Memory B cell (primary cell): Measurements from ENCODE around the gene ODR4.
A peak's percentile ranks its signal among the peaks of the same experiment; 100 is the strongest.
"Not testable (repeated sequence)": the region's sequence is repeated elsewhere in the genome, so short reads cannot be mapped to it uniquely, and the experiment has no call there.

ENCODE experiments used
- ATAC-seq: fragments of 150-1000 bp; cut with Tn5 transposase; 2 replicates; pipeline ENCODE4 v1.10.0; 2021; ENCODE audit warnings: low read depth, mild to moderate bottlenecking, moderate library complexity
- DNase-seq, 2 donors: peaks; one replicate each; pipeline ENCODE4 v3.0.0; 2022; ENCODE audit warnings: low spot score in 2 of 2
- H3K27ac Mint-ChIP-seq: one replicate; pipeline ENCODE4 v1.8.0; 2022; ENCODE audit warnings: mild to moderate bottlenecking, moderate library complexity, mixed read lengths
- H3K27me3 Mint-ChIP-seq: one replicate; pipeline ENCODE4 v1.8.0; 2022; ENCODE audit warnings: mixed read lengths
- H3K36me3 Mint-ChIP-seq: one replicate; pipeline ENCODE4 v1.8.0; 2022; ENCODE audit warnings: mild to moderate bottlenecking, mixed read lengths
- H3K4me1 Mint-ChIP-seq: one replicate; pipeline ENCODE4 v1.8.0; 2022; ENCODE audit warnings: mixed read lengths
- H3K4me3 Mint-ChIP-seq: one replicate; pipeline ENCODE4 v1.8.0; 2022; ENCODE audit warnings: mild to moderate bottlenecking, moderate library complexity, mixed read lengths
- H3K9me3 Mint-ChIP-seq: one replicate; pipeline ENCODE4 v1.8.0; 2022; ENCODE audit warnings: mixed read lengths

The ODR4 gene

DNA sequence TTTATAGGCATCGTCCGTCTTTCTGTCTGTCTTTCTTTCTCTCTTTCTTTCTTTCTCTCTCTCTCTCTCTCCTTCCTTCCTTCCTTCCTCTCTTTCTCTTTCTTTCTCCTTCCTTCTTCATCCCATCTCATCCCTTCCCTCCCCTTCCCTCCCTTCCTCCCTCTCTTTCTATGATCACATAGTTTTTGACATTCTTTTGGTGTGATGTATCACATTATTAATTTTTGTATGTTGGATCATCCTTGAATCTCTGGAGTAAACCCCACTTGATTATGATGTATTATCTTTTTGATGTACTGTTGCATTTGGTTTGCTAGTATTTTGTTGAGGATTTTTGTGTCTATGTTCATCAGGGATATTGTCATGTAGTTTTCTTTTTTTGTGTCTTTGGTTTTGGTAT, 25.8 kb downstream of the ODR4 start:
- H3K36me3 Mint-ChIP-seq: peaks cover 20% of the 10 kb centered on the region
- H3K9me3 Mint-ChIP-seq, H3K27me3 Mint-ChIP-seq, H3K4me1 Mint-ChIP-seq, H3K4me3 Mint-ChIP-seq, DNase-seq, ATAC-seq: not testable (repeated sequence)
- H3K27ac Mint-ChIP-seq: peak overlapping the region; percentile 5

DNA sequence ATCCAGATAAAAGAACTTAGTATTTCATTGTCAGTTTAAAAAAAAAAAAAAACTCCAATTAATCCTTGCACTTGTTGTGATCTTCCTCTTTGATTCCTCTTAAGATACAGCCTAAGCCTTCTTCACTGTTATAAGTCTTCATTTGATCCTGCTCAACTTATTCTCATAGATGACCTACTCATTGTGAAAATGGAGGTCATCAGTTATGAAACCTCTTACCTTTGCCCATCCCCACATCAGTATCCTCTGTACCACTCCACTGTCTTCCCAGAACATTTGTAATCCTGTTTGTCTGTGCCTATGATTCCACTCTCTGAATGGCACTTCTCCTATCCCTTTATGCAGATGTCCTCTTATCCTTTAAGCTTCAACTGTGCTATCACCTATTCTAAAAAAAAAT, 28.0 kb downstream of the ODR4 start:
- H3K9me3 Mint-ChIP-seq: no peaks in the 10 kb centered on the region
- DNase-seq: no peak
- H3K27ac Mint-ChIP-seq: no peak overlapping the region
- H3K27me3 Mint-ChIP-seq: no peaks in the 10 kb centered on the region
- no peak for ATAC-seq
- H3K4me3 Mint-ChIP-seq: no peak overlapping the region
- no peaks in the 10 kb centered on the region for H3K4me1 Mint-ChIP-seq
- peaks cover 25% of the 10 kb centered on the region for H3K36me3 Mint-ChIP-seq

DNA sequence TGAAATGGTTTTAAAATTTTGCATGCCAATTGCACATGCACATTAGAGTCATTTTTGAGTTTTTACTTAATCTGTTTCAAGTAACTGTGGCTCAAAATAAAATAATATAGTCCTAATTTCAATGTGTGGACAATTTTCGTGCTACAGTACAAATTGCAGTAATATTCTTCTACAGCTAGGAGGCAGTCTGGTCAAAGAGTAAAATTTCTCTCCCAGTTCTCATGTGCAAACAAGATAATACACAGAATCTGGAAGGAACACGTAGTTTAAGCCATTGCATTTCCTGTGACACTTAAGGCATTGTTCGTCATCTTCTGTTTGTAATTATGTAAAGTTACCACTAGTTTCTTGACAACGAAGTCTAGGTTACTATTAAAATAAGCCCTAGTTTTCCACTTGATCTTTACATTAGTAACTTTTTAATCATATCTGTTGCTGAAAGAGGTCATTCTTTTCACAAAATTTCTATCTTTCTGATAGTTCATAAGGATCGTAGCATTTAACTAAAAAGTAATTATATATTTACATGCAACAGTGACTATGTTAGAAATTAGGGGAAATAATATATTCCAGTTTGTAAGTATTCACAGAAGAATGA, 28.9 kb downstream of the ODR4 start:
- Mint-ChIP-seq H3K9me3 (no peaks in the 10 kb centered on the region), H3K4me3 (no peak overlapping the region), H3K36me3 (peaks cover 25% of the 10 kb centered on the region), H3K4me1 (no peaks in the 10 kb centered on the region), H3K27me3 (no peaks in the 10 kb centered on the region), H3K27ac (no peak overlapping the region)
- no peak for ATAC-seq
- DNase-seq: peak in 1 of 2 donors; percentile 14

DNA sequence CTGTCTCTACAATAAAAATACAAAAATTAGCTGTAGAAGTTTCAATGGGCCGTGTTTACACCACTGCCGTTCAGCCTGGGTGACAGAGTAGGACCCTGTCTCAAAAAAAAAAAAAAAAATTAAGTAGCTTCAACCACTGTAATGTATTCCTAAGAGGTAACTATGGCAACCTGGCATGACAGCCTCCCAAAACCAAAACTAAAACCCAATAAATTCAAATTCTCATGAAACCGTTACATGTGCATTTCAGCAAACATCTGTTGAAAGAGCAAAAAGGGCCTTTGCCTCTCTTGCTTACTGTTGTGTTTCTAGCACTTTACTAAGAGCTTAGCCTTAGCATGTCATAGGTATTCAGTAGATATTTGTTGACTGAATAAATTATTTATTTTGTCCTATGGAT, 33.5 kb downstream of the ODR4 start:
- ATAC-seq: peak; percentile 22
- Mint-ChIP-seq H3K9me3 (no peaks in the 10 kb centered on the region), H3K27ac (no peak overlapping the region), H3K27me3 (no peaks in the 10 kb centered on the region), H3K4me3 (no peak overlapping the region), H3K4me1 (no peaks in the 10 kb centered on the region), H3K36me3 (peaks cover 14% of the 10 kb centered on the region)
- no peak for DNase-seq

DNA sequence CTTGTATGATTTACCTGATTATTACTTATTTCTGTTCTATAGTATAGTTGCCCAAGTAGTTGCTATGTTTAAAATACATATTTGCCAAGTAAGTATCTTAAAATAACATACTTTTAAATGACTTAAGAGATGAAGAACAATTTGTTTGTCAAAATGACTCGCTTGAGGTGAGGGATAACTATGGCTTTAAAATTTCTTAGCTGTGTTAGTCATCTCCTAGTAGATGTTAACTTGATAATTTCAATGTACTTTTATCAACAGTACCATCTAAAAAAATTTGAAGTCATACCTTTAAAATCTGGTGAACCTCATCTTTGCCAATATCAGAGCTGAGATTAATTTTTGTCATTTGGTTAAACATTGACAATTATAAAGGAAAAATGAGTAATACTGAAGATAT, 37.7 kb downstream of the ODR4 start:
- Mint-ChIP-seq H3K27me3 (no peaks in the 10 kb centered on the region), H3K4me1 (no peaks in the 10 kb centered on the region), H3K27ac (no peak overlapping the region), H3K9me3 (no peaks in the 10 kb centered on the region), H3K36me3 (peaks cover 2% of the 10 kb centered on the region), H3K4me3 (no peak overlapping the region)
- no peak for DNase-seq
- no peak for ATAC-seq

DNA sequence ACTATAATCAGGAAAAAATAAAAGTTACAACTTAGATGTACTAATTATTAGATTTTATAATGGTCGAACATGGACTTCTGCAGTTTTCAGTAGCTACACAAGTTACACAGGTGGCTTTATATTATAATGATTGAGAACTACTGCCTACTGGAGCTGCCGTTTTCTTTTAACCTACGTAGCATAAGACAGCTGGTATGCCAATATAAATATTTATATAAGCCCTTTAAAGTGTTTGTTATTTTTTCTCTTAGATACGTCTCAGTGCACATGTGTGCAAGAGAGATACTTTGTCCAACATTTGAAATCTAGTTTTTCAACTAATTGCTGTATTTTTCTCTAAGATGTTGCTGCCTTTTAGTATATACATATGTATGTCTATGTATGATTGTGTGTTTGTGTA, 42.9 kb downstream of the ODR4 start:
- Mint-ChIP-seq H3K27ac (no peak overlapping the region), H3K36me3 (peaks cover 11% of the 10 kb centered on the region), H3K9me3 (no peaks in the 10 kb centered on the region), H3K4me1 (no peaks in the 10 kb centered on the region), H3K27me3 (no peaks in the 10 kb centered on the region), H3K4me3 (no peak overlapping the region)
- DNase-seq (no peak), ATAC-seq (no peak)

- Mint-ChIP-seq H3K36me3 (peaks cover 9% of the 10 kb centered on the region), H3K27me3 (no peaks in the 10 kb centered on the region), H3K27ac (no peak overlapping the region), H3K4me1 (no peaks in the 10 kb centered on the region), H3K9me3 (no peaks in the 10 kb centered on the region), H3K4me3 (no peak overlapping the region)
- no peak for ATAC-seq
- DNase-seq: no peak
These were observed 44.7 kb downstream of the ODR4 start for GRCh38 chr1:186420311-186420710.

- no peak overlapping the region for H3K4me3 Mint-ChIP-seq
- no peak overlapping the region for H3K27ac Mint-ChIP-seq
- no peaks in the 10 kb centered on the region for H3K27me3 Mint-ChIP-seq
- ATAC-seq: no peak
- H3K36me3 Mint-ChIP-seq: peaks cover 9% of the 10 kb centered on the region
- DNase-seq: no peak
- no peaks in the 10 kb centered on the region for H3K9me3 Mint-ChIP-seq
- no peaks in the 10 kb centered on the region for H3K4me1 Mint-ChIP-seq
These were observed 45.3 kb downstream of the ODR4 start for GRCh38 chr1:186420923-186421322.

GRCh38 chr1:186421446-186421845, 45.8 kb downstream of the ODR4 start:
- DNase-seq (no peak), ATAC-seq (no peak)
- no peaks in the 10 kb centered on the region for H3K9me3 Mint-ChIP-seq
- H3K27me3 Mint-ChIP-seq: no peaks in the 10 kb centered on the region
- H3K4me1 Mint-ChIP-seq: no peaks in the 10 kb centered on the region
- H3K36me3 Mint-ChIP-seq: peaks cover 11% of the 10 kb centered on the region
- H3K27ac Mint-ChIP-seq: no peak overlapping the region
- H3K4me3 Mint-ChIP-seq: no peak overlapping the region

DNA sequence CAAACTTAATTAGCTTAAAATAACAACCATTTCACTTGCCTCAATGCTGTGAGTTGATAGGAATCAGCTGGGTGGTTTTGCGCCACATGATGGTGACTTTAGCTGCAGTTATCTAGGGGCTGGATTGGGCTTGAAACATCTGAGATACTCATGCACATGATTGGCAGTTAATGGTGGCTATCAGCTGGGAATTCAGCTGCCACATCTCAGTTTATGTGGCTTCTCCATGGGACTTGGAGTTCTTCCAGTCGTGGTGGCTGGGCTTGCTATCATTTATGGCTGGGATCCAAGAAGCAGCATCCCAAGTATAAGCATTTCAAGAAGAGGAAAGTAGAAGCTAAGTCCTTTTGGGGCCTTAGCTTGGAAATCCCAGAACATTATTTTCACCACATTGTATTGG, 48.9 kb downstream of the ODR4 start:
- Mint-ChIP-seq H3K4me1 (no peaks in the 10 kb centered on the region), H3K27ac (no peak overlapping the region), H3K27me3 (no peaks in the 10 kb centered on the region), H3K9me3 (no peaks in the 10 kb centered on the region), H3K4me3 (no peak overlapping the region), H3K36me3 (peaks cover 12% of the 10 kb centered on the region)
- ATAC-seq (no peak), DNase-seq (no peak)

GRCh38 chr1:186426118-186426517, 50.5 kb downstream of the ODR4 start:
- Mint-ChIP-seq H3K4me3 (no peak overlapping the region), H3K4me1 (no peaks in the 10 kb centered on the region), H3K9me3 (no peaks in the 10 kb centered on the region), H3K27ac (no peak overlapping the region), H3K36me3 (peaks cover 11% of the 10 kb centered on the region), H3K27me3 (no peaks in the 10 kb centered on the region)
- DNase-seq (no peak), ATAC-seq (no peak)

DNA sequence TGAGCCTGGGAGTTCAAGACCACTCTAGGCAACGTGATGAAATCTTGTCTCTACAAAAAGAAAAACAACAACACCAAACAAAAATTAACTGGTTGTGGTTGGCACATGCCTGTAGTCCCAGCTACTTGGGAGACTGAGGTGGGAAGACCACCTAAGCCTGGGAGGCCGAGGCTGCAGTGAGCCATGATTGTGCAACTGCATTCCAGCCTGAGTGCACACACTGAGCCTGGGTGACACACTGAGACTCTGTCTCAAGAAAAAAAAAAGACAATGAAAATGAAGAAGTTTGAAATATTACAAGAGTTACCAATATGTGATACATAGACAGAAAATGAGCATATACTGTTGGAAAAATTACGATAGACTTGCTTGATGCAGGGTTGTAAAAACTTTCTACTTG, 53.4 kb downstream of the ODR4 start:
- DNase-seq (no peak), ATAC-seq (no peak)
- no peaks in the 10 kb centered on the region for H3K9me3 Mint-ChIP-seq
- H3K4me3 Mint-ChIP-seq: no peak overlapping the region
- no peaks in the 10 kb centered on the region for H3K4me1 Mint-ChIP-seq
- H3K27ac Mint-ChIP-seq: no peak overlapping the region
- peaks cover 11% of the 10 kb centered on the region for H3K36me3 Mint-ChIP-seq
- no peaks in the 10 kb centered on the region for H3K27me3 Mint-ChIP-seq

DNA sequence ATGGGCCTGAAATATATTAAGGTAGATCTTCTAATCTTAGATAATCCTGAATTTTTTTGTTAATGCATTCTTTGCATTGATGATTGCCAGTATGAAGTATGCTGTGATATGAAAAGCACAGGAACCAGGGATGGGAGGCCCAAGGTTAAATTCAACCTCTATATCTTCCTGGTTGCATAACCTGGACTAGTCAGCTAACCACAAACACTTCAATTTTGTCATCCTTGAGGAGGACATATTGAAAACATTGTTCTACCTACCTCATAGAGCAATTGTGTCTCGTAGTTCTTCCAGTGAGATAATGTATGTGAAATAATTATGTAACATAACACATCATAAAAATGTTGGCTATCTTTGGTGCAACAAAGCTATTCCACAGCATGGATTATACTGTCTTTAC, 59.7 kb downstream of the ODR4 start:
- no peak for ATAC-seq
- no peak overlapping the region for H3K4me3 Mint-ChIP-seq
- H3K27ac Mint-ChIP-seq: no peak overlapping the region

DNA sequence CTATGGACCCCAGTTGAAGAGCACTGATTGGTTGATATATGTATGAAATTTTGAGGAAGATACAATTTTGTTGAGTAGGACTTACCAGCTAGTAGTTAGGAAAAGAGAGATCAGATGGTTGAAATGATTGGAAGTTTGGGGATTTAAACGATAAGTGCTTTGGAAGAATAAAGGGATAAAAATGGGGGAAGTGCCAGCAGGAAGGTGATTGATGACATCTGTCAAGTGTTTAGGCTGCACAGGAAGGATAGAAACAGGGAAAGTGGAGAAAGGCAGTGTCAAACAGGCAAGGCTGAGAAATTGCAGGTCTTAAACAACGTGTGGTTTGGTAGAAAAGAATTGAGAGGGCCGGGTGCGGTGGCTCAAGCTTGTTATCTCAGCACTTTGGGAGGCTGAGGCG, 62.9 kb downstream of the ODR4 start:
- Mint-ChIP-seq H3K9me3 (no peaks in the 10 kb centered on the region), H3K27ac (no peak overlapping the region), H3K27me3 (no peaks in the 10 kb centered on the region)

More for the DNA sequence above, 59.7 kb downstream of the ODR4 start:
- DNase-seq: no peak
- no peaks in the 10 kb centered on the region for H3K4me1 Mint-ChIP-seq
- H3K9me3 Mint-ChIP-seq: no peaks in the 10 kb centered on the region
- no peaks in the 10 kb centered on the region for H3K27me3 Mint-ChIP-seq
- peaks cover 10% of the 10 kb centered on the region for H3K36me3 Mint-ChIP-seq

DNA sequence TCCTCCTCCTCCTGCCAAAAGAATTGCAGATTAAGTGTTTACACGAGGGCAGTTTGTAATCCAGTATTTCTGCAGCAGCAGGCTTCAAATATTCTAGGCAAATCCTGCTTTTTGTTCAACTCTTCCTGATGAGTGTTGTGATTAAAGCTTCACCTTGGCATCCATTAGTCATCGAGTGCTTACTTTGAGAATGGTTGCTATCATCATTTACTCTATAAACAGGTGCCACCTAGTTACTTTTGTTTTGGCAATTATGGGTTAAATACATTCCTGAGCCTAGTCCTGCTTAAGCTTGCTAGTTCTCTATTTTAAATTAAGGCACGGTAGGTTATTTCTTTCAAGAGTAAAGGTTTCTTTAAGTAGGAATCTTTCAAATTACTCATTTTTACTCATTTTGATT, 64.9 kb downstream of the ODR4 start:
- ATAC-seq (no peak), DNase-seq (no peak)
- no peaks in the 10 kb centered on the region for H3K4me1 Mint-ChIP-seq
- H3K4me3 Mint-ChIP-seq: no peak overlapping the region
- H3K9me3 Mint-ChIP-seq: no peaks in the 10 kb centered on the region
- H3K27me3 Mint-ChIP-seq: no peaks in the 10 kb centered on the region
- H3K36me3 Mint-ChIP-seq: peaks cover 10% of the 10 kb centered on the region
- H3K27ac Mint-ChIP-seq: no peak overlapping the region

More for the DNA sequence above, 62.9 kb downstream of the ODR4 start:
- DNase-seq (no peak), ATAC-seq (no peak)
- no peaks in the 10 kb centered on the region for H3K4me1 Mint-ChIP-seq
- H3K36me3 Mint-ChIP-seq: peaks cover 10% of the 10 kb centered on the region
- H3K4me3 Mint-ChIP-seq: no peak overlapping the region
